Measurements from ENCODE around the gene CKS1B. TPM values are rescaled to one million over a fixed set of nuclear protein-coding genes. Genes with fewer than 3 reads are reported as not detected.
A peak's percentile ranks its signal among the peaks of the same experiment; 100 is the strongest.
"Not testable (repeated sequence)": the region's sequence is repeated elsewhere in the genome, so short reads cannot be mapped to it uniquely, and the experiment has no call there.

Gene CKS1B
- total RNA-seq, 2 experiments from 2014 or later: 156 TPM

- DNase-seq: no peak
Measured at GRCh38 chr1:154983776-154984466, 9.4 kb downstream of the CKS1B start.

GRCh38 chr1:154986736-154987135 is 12.3 kb downstream of the CKS1B start:
- not testable (repeated sequence) for H3K9me3 Mint-ChIP-seq, H3K27me3 Mint-ChIP-seq, H3K27ac Mint-ChIP-seq, H3K4me3 Mint-ChIP-seq, DNase-seq
- H3K36me3 Mint-ChIP-seq: peaks cover 22% of the 10 kb centered on the region
- H3K4me1 Mint-ChIP-seq: peaks cover 21% of the 10 kb centered on the region

More at GRCh38 chr1:154983776-154984466, 9.4 kb downstream of the CKS1B start:
- Mint-ChIP-seq H3K4me1 (peaks cover 17% of the 10 kb centered on the region), H3K27me3 (no peaks in the 10 kb centered on the region), H3K4me3 (no peak overlapping the region), H3K27ac (no peak overlapping the region), H3K9me3 (no peaks in the 10 kb centered on the region), H3K36me3 (peaks cover 29% of the 10 kb centered on the region)

- H3K4me3 Mint-ChIP-seq: no peak overlapping the region
- DNase-seq: no peak
- H3K27ac Mint-ChIP-seq: no peak overlapping the region
- peaks cover 22% of the 10 kb centered on the region for H3K36me3 Mint-ChIP-seq
- peaks cover 19% of the 10 kb centered on the region for H3K4me1 Mint-ChIP-seq
- H3K9me3 Mint-ChIP-seq: no peaks in the 10 kb centered on the region
- no peaks in the 10 kb centered on the region for H3K27me3 Mint-ChIP-seq
Measured at GRCh38 chr1:154987326-154987725, 12.8 kb downstream of the CKS1B start.

GRCh38 chr1:154988058-154988954 is 13.8 kb downstream of the CKS1B start:
- no peak for DNase-seq
- Mint-ChIP-seq H3K27me3 (no peaks in the 10 kb centered on the region), H3K36me3 (peaks cover 22% of the 10 kb centered on the region), H3K4me1 (peaks cover 23% of the 10 kb centered on the region), H3K27ac (no peak overlapping the region), H3K4me3 (no peak overlapping the region), H3K9me3 (no peaks in the 10 kb centered on the region)

GRCh38 chr1:154989195-154989860 is 14.8 kb downstream of the CKS1B start:
- Mint-ChIP-seq H3K9me3 (no peaks in the 10 kb centered on the region), H3K27ac (no peak overlapping the region), H3K4me1 (peaks cover 22% of the 10 kb centered on the region), H3K27me3 (no peaks in the 10 kb centered on the region), H3K4me3 (no peak overlapping the region), H3K36me3 (peaks cover 22% of the 10 kb centered on the region)
- no peak for DNase-seq

- H3K36me3 Mint-ChIP-seq: peaks cover 19% of the 10 kb centered on the region
- H3K9me3 Mint-ChIP-seq: no peaks in the 10 kb centered on the region
Measured at GRCh38 chr1:154990276-154990675, 15.8 kb downstream of the CKS1B start.

GRCh38 chr1:154992721-154993571 is 18.5 kb downstream of the CKS1B start:
- H3K27me3 Mint-ChIP-seq: peaks cover 19% of the 10 kb centered on the region
- no peak for DNase-seq
- peaks cover 14% of the 10 kb centered on the region for H3K36me3 Mint-ChIP-seq
- peaks cover 33% of the 10 kb centered on the region for H3K4me1 Mint-ChIP-seq
- no peaks in the 10 kb centered on the region for H3K9me3 Mint-ChIP-seq
- H3K27ac Mint-ChIP-seq: no peak overlapping the region
- H3K4me3 Mint-ChIP-seq: no peak overlapping the region

More at GRCh38 chr1:154990276-154990675, 15.8 kb downstream of the CKS1B start:
- Mint-ChIP-seq H3K27me3 (no peaks in the 10 kb centered on the region), H3K4me3 (no peak overlapping the region), H3K27ac (no peak overlapping the region), H3K4me1 (peaks cover 27% of the 10 kb centered on the region)
- DNase-seq: no peak

- H3K4me3 Mint-ChIP-seq: no peak within 1 kb of the TSS
- no peaks in the 10 kb centered on the region for H3K9me3 Mint-ChIP-seq
- no peak within 1 kb of the TSS for H3K27ac Mint-ChIP-seq
- no peak for DNase-seq
- peaks cover 9% of the 10 kb centered on the region for H3K36me3 Mint-ChIP-seq
- peaks cover 20% of the 10 kb centered on the region for H3K27me3 Mint-ChIP-seq
- peaks cover 33% of the 10 kb centered on the region for H3K4me1 Mint-ChIP-seq
Measured at GRCh38 chr1:154993572-154994268, 19.2 kb downstream of the CKS1B start, which contains the start of gene LENEP. TSS of gene LENEP (plus strand) at chr1:154993586. CDS start at chr1:154993608, 22 bp downstream.

GRCh38 chr1:154994269-154994587 is 19.7 kb downstream of the CKS1B start:
- no peak for DNase-seq
- peaks cover 34% of the 10 kb centered on the region for H3K4me1 Mint-ChIP-seq
- H3K27me3 Mint-ChIP-seq: peaks cover 20% of the 10 kb centered on the region
- no peak overlapping the region for H3K4me3 Mint-ChIP-seq
- H3K9me3 Mint-ChIP-seq: no peaks in the 10 kb centered on the region
- H3K36me3 Mint-ChIP-seq: peaks cover 5% of the 10 kb centered on the region
- H3K27ac Mint-ChIP-seq: no peak overlapping the region

DNA sequence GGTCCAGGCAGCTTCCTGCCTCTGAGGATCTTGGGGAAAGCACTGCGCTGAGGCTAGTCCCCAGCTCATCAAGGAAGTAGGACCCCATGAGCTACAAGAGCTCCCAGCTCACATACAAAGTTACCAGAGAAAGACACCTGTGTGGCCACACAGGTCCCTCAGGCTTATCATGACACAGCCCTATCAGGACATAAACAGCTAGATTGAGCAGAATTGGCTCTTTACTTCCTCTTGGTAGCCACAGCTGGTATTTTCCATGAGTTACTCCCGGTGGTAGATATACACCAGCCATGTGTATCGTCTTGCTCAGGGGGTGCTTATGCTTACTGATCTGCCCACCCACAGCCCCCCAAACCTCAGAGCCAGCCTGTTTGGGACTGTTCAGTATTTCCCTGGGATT is 20.1 kb downstream of the CKS1B start:
- H3K36me3 Mint-ChIP-seq: peaks cover 5% of the 10 kb centered on the region
- H3K27ac Mint-ChIP-seq: no peak overlapping the region
- H3K27me3 Mint-ChIP-seq: peaks cover 20% of the 10 kb centered on the region
- H3K4me3 Mint-ChIP-seq: no peak overlapping the region
- peaks cover 33% of the 10 kb centered on the region for H3K4me1 Mint-ChIP-seq
- DNase-seq: no peak
- H3K9me3 Mint-ChIP-seq: no peaks in the 10 kb centered on the region

DNA sequence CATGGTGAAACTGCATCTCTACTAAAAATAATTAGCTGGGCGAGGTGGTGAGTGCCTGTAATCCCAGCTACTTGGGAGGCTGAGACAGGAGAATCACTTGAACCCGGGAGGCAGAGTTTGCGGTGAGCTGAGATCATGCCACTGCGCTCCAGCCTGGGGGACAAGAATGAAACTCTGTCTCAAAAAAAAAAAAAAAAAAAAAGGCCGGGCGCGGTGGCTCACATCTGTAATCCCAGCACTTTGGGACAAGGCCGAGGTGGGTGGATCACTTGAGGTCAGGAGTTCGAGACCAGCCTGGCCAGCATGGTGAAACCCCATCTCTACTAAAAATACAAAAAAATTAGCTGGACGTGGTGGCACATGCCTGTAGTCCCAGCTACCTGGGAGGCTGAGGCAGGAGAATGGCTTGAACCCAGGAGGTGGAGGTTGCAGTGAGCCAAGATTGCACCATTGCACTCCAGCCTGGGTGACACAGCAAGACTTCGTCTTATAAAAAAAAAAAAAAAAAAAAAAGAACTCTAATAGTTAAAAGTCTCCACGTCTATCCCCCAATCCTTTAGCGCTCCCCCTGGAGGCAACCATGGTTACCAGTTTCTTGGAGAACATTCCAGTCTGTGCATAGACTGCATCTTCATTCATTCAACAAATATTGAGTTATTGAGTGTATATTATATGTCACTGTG is 21.0 kb downstream of the CKS1B start:
- H3K9me3 Mint-ChIP-seq, H3K4me3 Mint-ChIP-seq, H3K36me3 Mint-ChIP-seq, DNase-seq, H3K27ac Mint-ChIP-seq: not testable (repeated sequence)
- peaks cover 20% of the 10 kb centered on the region for H3K27me3 Mint-ChIP-seq
- peaks cover 39% of the 10 kb centered on the region for H3K4me1 Mint-ChIP-seq

- peaks cover 20% of the 10 kb centered on the region for H3K27me3 Mint-ChIP-seq
- H3K27ac Mint-ChIP-seq: no peak overlapping the region
- DNase-seq: no peak
- no peak overlapping the region for H3K4me3 Mint-ChIP-seq
- peaks cover 3% of the 10 kb centered on the region for H3K36me3 Mint-ChIP-seq
- no peaks in the 10 kb centered on the region for H3K9me3 Mint-ChIP-seq
- peaks cover 42% of the 10 kb centered on the region for H3K4me1 Mint-ChIP-seq
Measured at GRCh38 chr1:154996966-154997701, 22.7 kb downstream of the CKS1B start.

GRCh38 chr1:154998201-154998780 is 23.8 kb downstream of the CKS1B start:
- H3K36me3 Mint-ChIP-seq: no peaks in the 10 kb centered on the region
- H3K4me3 Mint-ChIP-seq: peak overlapping the region; percentile 76
- H3K27ac Mint-ChIP-seq: peak overlapping the region; percentile 56
- H3K9me3 Mint-ChIP-seq: no peaks in the 10 kb centered on the region
- peaks cover 36% of the 10 kb centered on the region for H3K4me1 Mint-ChIP-seq
- H3K27me3 Mint-ChIP-seq: peaks cover 20% of the 10 kb centered on the region
- DNase-seq: no peak

Measured in activated naive CD8-positive, alpha-beta T cell treated with anti-CD3 and anti-CD28 coated beads for 36 hours (primary cell).